HG02642 (cell line): Measurements from ENCODE around the gene C2orf76.

Experiments used
- ATAC-seq: cut with Tn5 transposase; IDR thresholded peaks from one replicate; pipeline ENCODE4 v1.9.1; 2021; ENCODE audit warnings: mild to moderate bottlenecking; ENCODE audit not compliant: unreplicated experiment, poor library complexity

Gene C2orf76

GRCh38 chr2:119276864-119277263 is 89.8 kb downstream of the C2orf76 start:
- ATAC-seq = no peak

- no peak for ATAC-seq
These were observed 99.0 kb downstream of the C2orf76 start for GRCh38 chr2:119267604-119268003.

GRCh38 chr2:119266091-119266589 is 100.5 kb downstream of the C2orf76 start:
- no peak for ATAC-seq

GRCh38 chr2:119265693-119266066 is 101.0 kb downstream of the C2orf76 start:
- ATAC-seq = no peak

- peak; percentile 96 for ATAC-seq
These were observed 101.6 kb downstream of the C2orf76 start for GRCh38 chr2:119264781-119265692.

- ATAC-seq = no peak
These were observed 103.0 kb downstream of the C2orf76 start for GRCh38 chr2:119263656-119264055.

- ATAC-seq = no peak
These were observed 103.6 kb downstream of the C2orf76 start for GRCh38 chr2:119263025-119263424.

GRCh38 chr2:119261493-119262225 is 105.0 kb downstream of the C2orf76 start:
- no peak for ATAC-seq

GRCh38 chr2:119260646-119261492 is 105.8 kb downstream of the C2orf76 start:
- ATAC-seq = no peak

- ATAC-seq = no peak
These were observed 107.3 kb downstream of the C2orf76 start for GRCh38 chr2:119259296-119259860.

- no peak for ATAC-seq
These were observed 109.4 kb downstream of the C2orf76 start for GRCh38 chr2:119257198-119257597.

GRCh38 chr2:119256582-119256921 is 110.1 kb downstream of the C2orf76 start:
- no peak for ATAC-seq

GRCh38 chr2:119255760-119256581 is 110.7 kb downstream of the C2orf76 start:
- no peak for ATAC-seq

GRCh38 chr2:119254601-119255080 is 112.0 kb downstream of the C2orf76 start:
- ATAC-seq = no peak

GRCh38 chr2:119253760-119254600 is 112.7 kb downstream of the C2orf76 start:
- no peak for ATAC-seq

- no peak for ATAC-seq
These were observed 113.4 kb downstream of the C2orf76 start for GRCh38 chr2:119253114-119253702.
